ENCODE results near the gene FNDC3A.

The FNDC3A gene, protein sequence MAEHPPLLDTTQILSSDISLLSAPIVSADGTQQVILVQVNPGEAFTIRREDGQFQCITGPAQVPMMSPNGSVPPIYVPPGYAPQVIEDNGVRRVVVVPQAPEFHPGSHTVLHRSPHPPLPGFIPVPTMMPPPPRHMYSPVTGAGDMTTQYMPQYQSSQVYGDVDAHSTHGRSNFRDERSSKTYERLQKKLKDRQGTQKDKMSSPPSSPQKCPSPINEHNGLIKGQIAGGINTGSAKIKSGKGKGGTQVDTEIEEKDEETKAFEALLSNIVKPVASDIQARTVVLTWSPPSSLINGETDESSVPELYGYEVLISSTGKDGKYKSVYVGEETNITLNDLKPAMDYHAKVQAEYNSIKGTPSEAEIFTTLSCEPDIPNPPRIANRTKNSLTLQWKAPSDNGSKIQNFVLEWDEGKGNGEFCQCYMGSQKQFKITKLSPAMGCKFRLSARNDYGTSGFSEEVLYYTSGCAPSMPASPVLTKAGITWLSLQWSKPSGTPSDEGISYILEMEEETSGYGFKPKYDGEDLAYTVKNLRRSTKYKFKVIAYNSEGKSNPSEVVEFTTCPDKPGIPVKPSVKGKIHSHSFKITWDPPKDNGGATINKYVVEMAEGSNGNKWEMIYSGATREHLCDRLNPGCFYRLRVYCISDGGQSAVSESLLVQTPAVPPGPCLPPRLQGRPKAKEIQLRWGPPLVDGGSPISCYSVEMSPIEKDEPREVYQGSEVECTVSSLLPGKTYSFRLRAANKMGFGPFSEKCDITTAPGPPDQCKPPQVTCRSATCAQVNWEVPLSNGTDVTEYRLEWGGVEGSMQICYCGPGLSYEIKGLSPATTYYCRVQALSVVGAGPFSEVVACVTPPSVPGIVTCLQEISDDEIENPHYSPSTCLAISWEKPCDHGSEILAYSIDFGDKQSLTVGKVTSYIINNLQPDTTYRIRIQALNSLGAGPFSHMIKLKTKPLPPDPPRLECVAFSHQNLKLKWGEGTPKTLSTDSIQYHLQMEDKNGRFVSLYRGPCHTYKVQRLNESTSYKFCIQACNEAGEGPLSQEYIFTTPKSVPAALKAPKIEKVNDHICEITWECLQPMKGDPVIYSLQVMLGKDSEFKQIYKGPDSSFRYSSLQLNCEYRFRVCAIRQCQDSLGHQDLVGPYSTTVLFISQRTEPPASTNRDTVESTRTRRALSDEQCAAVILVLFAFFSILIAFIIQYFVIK

DNA sequence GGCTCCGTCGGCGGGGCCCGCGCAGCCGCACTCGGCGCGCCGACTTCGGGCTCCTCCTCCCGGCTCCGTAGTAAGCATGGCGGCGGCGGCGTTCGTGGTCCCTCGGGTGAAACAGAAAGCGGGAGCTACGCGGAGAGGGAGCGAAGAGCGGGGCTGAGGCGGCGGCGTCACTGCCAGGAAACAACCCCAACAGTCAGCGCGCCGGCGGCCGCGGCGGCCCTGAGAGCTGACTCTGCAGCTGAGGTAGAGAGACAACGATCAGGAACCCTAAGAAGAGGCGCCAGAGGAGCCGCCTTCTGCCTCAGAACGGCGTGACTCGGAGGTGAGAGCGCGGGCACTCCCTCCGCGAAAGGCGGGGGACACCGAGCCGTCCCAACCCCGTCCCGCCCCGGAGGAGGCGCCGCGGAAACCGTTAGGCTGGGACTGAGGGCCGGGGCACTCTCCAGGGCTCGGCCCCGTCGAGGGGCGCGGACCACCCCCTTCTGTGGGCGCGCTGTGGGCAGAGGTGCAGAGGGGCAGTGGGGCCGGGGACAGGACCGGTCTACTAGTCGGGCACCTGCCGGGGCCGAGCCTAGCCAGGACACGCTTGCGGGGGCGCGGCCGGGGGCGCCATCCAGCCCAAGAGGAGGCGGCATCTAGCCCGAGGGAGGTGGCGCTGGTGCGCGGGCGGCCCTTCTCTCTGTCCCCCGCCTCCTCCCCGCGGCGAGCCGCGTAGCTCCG lies at the start of gene FNDC3A:
Gene FNDC3A, plus strand, starts transcription at position 57 of the 720 bp plus-strand sequence. CDS start 30,279 bp downstream, outside the sequence.
- peak within 1 kb of the TSS; percentile 96 for H3K4me3 ChIP-seq
- TF ChIP-seq CTCF (IDR thresholded peaks at IDR 0.05): no peak
- H3K27ac ChIP-seq: peak within 1 kb of the TSS; percentile 97 to 99
- peak; percentile 89 for DNase-seq (ENCODE audit: low spot score)

GRCh38 chr13:48928757-48929430 lies 46.8 kb upstream of the FNDC3A start:
- Histone ChIP-seq H3K27ac (no peak overlapping the region), H3K4me3 (no peak overlapping the region)
- no peak for DNase-seq (ENCODE audit: low spot score)
- no peak for TF ChIP-seq CTCF (IDR thresholded peaks at IDR 0.05)

DNA sequence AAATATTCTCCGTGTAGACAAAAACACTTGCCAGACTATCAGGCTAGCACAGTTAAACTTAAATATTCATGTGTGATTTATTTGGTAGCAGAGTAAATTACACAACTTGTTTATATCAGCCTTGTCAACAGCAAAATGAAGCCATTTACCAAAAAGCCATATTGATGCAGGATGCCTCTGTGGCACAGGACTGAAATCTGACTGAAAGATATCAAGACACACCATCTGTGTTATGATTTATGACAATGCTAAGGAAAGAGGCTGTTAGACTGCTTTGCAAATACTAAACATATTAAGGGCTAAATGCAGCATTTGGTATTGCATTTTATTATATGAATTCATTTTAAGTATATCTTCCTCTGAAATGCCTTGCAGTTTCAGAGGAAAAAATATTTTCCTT lies 44.8 kb upstream of the FNDC3A start:
- H3K4me3 ChIP-seq: no peak overlapping the region
- no peak for TF ChIP-seq CTCF (IDR thresholded peaks at IDR 0.05)
- DNase-seq (ENCODE audit: low spot score): no peak
- H3K27ac ChIP-seq: no peak overlapping the region

- no peak for TF ChIP-seq CTCF (IDR thresholded peaks at IDR 0.05)
- DNase-seq (ENCODE audit: low spot score): no peak
- Histone ChIP-seq H3K27ac (no peak overlapping the region), H3K4me3 (no peak overlapping the region)
These were observed 37.3 kb upstream of the FNDC3A start for GRCh38 chr13:48938308-48938943.

DNA sequence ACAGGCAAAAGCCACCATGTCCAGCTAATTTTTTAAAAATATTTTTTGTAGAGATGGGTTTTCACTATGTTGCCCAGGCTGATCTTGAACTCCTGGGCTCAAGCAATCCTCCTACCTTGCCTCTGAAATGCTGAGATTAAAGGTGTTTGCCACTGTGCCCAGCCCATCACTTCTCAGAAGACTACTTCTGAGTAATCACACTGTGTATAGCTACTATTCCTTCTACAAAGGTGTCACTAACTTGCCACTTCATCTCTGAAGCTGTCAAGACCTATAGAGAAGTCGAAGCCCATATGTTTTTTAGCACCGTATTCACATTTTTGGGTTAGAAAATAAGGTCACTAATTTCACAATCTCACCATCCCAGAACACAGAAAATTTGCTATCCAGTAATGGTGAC lies 36.0 kb upstream of the FNDC3A start:
- no peak for DNase-seq (ENCODE audit: low spot score)
- TF ChIP-seq CTCF (IDR thresholded peaks at IDR 0.05): no peak
- Histone ChIP-seq H3K27ac (no peak overlapping the region), H3K4me3 (no peak overlapping the region)

Measured in coronary artery (tissue), 2 donors.